Right lobe of liver (tissue), 6 donors: ENCODE data around the gene PIGV. TPM values are rescaled to one million over a fixed set of nuclear protein-coding genes. Genes with fewer than 3 reads are reported as not detected.

Experiments
- ATAC-seq, 4 donors: fragments of 200-7000 bp; cut with Tn5 transposase; one replicate each; pipeline ENCODE4 v1.9.1; 2020; ENCODE audit warnings: mild to moderate bottlenecking in 4 of 4, moderate library complexity in 4 of 4
- DNase-seq, 3 donors: peaks; one replicate each; pipeline ENCODE4 v3.0.0-alpha.2; 2020
- H3K27ac ChIP-seq, 3 donors: fragments of 200-600 bp; one replicate each; pipeline ENCODE4 v1.8.0; 2022
- H3K27me3 ChIP-seq, 2 donors: fragments of 200-600 bp; one replicate each; pipeline ENCODE4 v1.8.0; 2022
- H3K36me3 ChIP-seq, 4 donors: fragments of 200-600 bp; sonication (generic) in 1 of 4; one replicate each; pipeline versions ENCODE4 v1.5.1 to v1.8.0; 2017 to 2022; ENCODE audit warnings: control low read depth in 1 of 4
- H3K4me1 ChIP-seq, 4 donors: fragments of 200-600 bp; sonication (generic) in 1 of 4; one replicate each; pipeline versions ENCODE4 v1.5.1 to v1.8.0; 2017 to 2022; ENCODE audit warnings: control low read depth in 1 of 4
- H3K4me3 ChIP-seq, 3 donors: fragments of 200-600 bp; one replicate each; pipeline ENCODE4 v1.8.0; 2022
- H3K9me3 ChIP-seq, 4 donors: fragments of 200-600 bp; sonication (generic) in 1 of 4; one replicate each; pipeline versions ENCODE4 v1.5.1 to v1.8.0; 2017 to 2022; ENCODE audit warnings: control low read depth in 1 of 4
- POLR2A ChIP-seq: fragments of 450-650 bp; IDR thresholded peaks from one replicate; pipeline ENCODE4 v1.6.1; 2017; ENCODE audit warnings: antibody characterized with exemption, mild to moderate bottlenecking
- WGBS: methylation state at CpG from one replicate; pipeline ENCODE4 v1.1.6; 2018; ENCODE audit warnings: low coverage, low lambda C conversion rate; ENCODE audit not compliant: insufficient coverage; ENCODE audit errors: missing lambda C conversion rate; 5-methylcytosine and 5-hydroxymethylcytosine counted together
- intact Hi-C, 2 donors: fragments of 100-400 bp; cut with DNase I; formaldehyde crosslinking; loops; one replicate each; pipeline versions ENCODE4 v1.11.2 to v1.14.1; 2022
- total RNA-seq, 6 experiments: library from RNA; depleted of rRNA in 2 of 6; stranded (reverse); fragments of >200 nt in 2 of 6; fragmentation: NEBNext Ultra II Directional in 3 of 6; extraction: Animal tissue kit (Norgen Biotek cat#: 25700) in 3 of 6; gene quantifications; one replicate each; pipeline versions ENCODE4 v1.1.0 to v1.2.4, GENCODE V29; 2016 to 2023
- TF ChIP-seq, protein P1 (sequence below), 4 donors: fragments of 200-600 bp in 3 of 4; fragments of 450-650 bp in 1 of 4; IDR thresholded peaks; one replicate each; pipeline versions ENCODE4 v1.5.1 to v1.8.0; 2016 to 2022; ENCODE audit warnings: antibody characterized with exemption in 4 of 4, mild to moderate bottlenecking in 2 of 4
- donor health status: DM: no; HTN: yes; CAD: no.
- donor health status: DM: no; HTN: no; CAD: no.
- donor health status: DM: no; HTN: no; CAD: no.
- donor health status: DM: no; HTN: yes; CAD: no.
- donor health status: DM: no; HTN: yes; CAD: no.

Gene PIGV
- total RNA-seq, 6 experiments from 2014 or later = 13.2 to 27.8 (median 19.2) TPM

DNA sequence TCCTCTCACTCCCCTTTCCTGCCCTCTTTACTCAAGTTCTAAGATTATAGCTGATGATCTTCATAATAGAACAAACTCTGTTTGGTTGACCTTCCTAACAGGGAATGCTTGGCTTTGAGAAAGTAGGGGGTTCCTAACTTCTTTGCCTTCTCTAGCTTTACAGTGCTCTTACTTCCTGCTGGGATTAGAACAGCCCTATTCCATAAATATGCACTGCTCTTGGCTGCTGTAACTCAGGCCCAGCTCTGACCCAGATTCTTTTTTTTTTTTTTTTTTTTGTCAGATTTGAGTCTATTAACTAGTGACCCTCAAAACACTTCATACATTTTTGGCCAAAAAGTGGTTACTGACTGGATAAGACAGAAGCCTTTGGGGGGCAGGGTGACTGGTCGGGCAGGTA is 39.4 kb upstream of the PIGV start:
- intact Hi-C loops = no loop called here
- peak overlapping the region in 1 of 3 donors; percentile 7 for H3K27ac ChIP-seq
- no peak for ATAC-seq
- H3K27me3 ChIP-seq = no peaks in the 10 kb centered on the region
- H3K4me1 ChIP-seq = peaks cover 0 to 47% (median 3%) of the 10 kb centered on the region in 4 donors
- 73% methylated on average over 1 of the region's 1 CpG for WGBS
- H3K36me3 ChIP-seq = peaks cover 0 to 36% (median 3%) of the 10 kb centered on the region in 4 donors
- TF ChIP-seq, protein P1, sequence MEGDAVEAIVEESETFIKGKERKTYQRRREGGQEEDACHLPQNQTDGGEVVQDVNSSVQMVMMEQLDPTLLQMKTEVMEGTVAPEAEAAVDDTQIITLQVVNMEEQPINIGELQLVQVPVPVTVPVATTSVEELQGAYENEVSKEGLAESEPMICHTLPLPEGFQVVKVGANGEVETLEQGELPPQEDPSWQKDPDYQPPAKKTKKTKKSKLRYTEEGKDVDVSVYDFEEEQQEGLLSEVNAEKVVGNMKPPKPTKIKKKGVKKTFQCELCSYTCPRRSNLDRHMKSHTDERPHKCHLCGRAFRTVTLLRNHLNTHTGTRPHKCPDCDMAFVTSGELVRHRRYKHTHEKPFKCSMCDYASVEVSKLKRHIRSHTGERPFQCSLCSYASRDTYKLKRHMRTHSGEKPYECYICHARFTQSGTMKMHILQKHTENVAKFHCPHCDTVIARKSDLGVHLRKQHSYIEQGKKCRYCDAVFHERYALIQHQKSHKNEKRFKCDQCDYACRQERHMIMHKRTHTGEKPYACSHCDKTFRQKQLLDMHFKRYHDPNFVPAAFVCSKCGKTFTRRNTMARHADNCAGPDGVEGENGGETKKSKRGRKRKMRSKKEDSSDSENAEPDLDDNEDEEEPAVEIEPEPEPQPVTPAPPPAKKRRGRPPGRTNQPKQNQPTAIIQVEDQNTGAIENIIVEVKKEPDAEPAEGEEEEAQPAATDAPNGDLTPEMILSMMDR (IDR thresholded peaks at IDR 0.05) = no peak
- TF ChIP-seq POLR2A = no peak
- no peak overlapping the region for H3K4me3 ChIP-seq
- H3K9me3 ChIP-seq = no peaks in the 10 kb centered on the region
- no peak for DNase-seq

DNA sequence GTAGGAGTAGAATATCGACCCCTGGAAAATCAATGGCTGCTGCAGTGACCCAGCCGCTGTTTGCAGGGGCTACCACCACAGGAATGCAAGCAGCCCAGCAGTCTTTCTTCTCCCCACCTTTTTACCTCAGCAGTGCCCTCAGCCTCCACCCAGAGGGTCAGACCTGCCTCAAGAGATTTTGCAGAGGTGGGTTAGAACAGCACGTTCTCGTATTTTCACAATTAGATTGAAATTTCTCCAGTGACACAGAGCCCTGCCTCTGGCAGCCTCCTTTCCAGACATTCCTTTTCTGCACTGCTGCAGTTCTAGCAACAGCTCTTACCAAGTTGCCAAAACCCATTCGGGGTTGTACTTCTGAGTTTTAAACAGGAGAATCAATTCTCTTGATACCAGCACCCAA is 38.3 kb upstream of the PIGV start:
- intact Hi-C loops = no loop called here
- no peak for TF ChIP-seq POLR2A
- TF ChIP-seq, protein P1 (IDR thresholded peaks at IDR 0.05) = no peak
- H3K9me3 ChIP-seq = no peaks in the 10 kb centered on the region
- peak overlapping the region in 1 of 3 donors; percentile 22 for H3K27ac ChIP-seq
- 46% methylated on average over 4 of the region's 5 CpGs for WGBS
- H3K4me3 ChIP-seq = no peak overlapping the region
- H3K4me1 ChIP-seq = peaks cover 0 to 58% (median 8%) of the 10 kb centered on the region in 4 donors
- peaks cover 0 to 36% (median 3%) of the 10 kb centered on the region in 4 donors for H3K36me3 ChIP-seq
- ATAC-seq = peak in 1 of 4 donors; percentile 9
- no peaks in the 10 kb centered on the region for H3K27me3 ChIP-seq
- DNase-seq = no peak

DNA sequence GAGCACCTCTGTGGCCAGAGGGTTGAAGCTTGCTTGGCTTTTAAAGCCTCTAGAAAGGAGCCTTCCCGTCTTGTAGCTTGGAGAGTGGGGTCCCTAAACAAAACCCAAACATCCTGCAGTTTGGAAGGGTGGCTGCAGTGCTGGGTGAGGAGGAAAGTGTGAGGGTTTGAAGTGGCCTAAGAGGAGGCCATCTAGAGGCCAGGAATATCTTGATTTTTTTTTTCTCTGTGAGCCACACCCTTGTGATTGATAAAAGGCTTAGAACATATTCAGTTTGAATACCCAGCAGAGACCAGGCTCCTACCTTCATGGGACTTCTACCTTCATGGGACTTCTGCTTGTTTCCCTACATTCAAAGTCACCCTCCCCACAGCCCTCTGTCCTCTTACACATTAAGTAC is 37.3 kb upstream of the PIGV start:
- WGBS = no CpG with 5 or more reads among the region's 1 CpG
- Histone ChIP-seq H3K27me3 (no peaks in the 10 kb centered on the region), H3K4me3 (no peak overlapping the region), H3K36me3 (peaks cover 0 to 26% (median 3%) of the 10 kb centered on the region in 4 donors), H3K4me1 (peaks cover 0 to 61% (median 8%) of the 10 kb centered on the region in 4 donors), H3K9me3 (no peaks in the 10 kb centered on the region), H3K27ac (no peak overlapping the region)
- DNase-seq (no peak), ATAC-seq (no peak)
- TF ChIP-seq, protein P1 (IDR thresholded peaks at IDR 0.05) = peak in 1 of 4 donors; percentile 6
- no peak for TF ChIP-seq POLR2A
- intact Hi-C loops = no loop called here

DNA sequence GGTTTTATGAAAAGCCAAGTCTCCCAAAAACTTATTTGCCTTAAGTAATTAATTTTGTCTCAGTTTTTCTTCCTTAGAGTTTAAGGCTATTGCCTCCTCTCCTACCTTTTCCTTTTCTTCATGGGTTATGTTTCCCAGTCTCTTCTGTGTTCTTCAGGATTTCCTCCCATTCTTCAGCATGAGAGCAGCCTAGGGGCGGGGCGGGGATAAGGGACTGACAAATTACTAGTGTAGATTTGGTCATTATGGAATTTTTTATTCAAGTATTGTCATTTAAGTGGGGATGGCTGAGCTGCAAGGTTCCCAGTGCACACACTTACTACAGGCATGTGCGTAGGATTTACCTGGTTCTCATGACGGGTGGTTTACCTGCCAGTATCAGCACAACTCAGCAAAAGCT is 35.2 kb upstream of the PIGV start:
- Histone ChIP-seq H3K4me1 (peaks cover 0 to 53% (median 8%) of the 10 kb centered on the region in 4 donors), H3K27me3 (no peaks in the 10 kb centered on the region), H3K27ac (no peak overlapping the region), H3K4me3 (no peak overlapping the region), H3K36me3 (peaks cover 0 to 17% (median 3%) of the 10 kb centered on the region in 4 donors), H3K9me3 (no peaks in the 10 kb centered on the region)
- TF ChIP-seq, protein P1 (IDR thresholded peaks at IDR 0.05) = no peak
- TF ChIP-seq POLR2A = no peak
- intact Hi-C loops = no loop called here
- WGBS = 95% methylated on average over 4 of the region's 4 CpGs
- ATAC-seq (peak in 2 of 4 donors; percentile 13 to 49), DNase-seq (no peak)
